Measurements from ENCODE around the gene ZSCAN9. TPM values are rescaled to one million over a fixed set of nuclear protein-coding genes. Genes with fewer than 3 reads are reported as not detected.

The ZSCAN9 gene
- total and polyA plus RNA-seq, 9 of the 15 experiments (the other 6 are each of a cell fraction or from before 2014, with no cell fraction given): 18.8 to 48.9 (median 28.7) TPM

DNA sequence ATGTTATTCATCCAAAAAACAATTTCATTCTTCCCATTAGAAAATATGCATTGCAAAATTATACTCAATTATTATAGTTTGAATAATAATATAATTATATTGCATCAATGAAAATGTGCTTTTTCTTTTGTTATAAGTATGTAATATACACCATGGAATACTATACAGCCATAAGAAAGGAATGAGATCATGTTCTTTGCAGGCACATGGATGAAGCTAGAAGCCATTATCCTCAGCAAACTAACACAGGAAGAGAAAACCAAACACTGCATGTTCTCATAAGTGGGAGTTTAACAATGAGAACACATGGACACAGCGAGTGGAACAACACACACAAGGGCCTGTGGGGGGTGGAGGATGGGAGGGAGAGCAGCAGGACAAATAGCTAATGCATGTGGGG lies 32.0 kb downstream of the ZSCAN9 start (continued):
- TF ChIP-seq, protein P1, sequence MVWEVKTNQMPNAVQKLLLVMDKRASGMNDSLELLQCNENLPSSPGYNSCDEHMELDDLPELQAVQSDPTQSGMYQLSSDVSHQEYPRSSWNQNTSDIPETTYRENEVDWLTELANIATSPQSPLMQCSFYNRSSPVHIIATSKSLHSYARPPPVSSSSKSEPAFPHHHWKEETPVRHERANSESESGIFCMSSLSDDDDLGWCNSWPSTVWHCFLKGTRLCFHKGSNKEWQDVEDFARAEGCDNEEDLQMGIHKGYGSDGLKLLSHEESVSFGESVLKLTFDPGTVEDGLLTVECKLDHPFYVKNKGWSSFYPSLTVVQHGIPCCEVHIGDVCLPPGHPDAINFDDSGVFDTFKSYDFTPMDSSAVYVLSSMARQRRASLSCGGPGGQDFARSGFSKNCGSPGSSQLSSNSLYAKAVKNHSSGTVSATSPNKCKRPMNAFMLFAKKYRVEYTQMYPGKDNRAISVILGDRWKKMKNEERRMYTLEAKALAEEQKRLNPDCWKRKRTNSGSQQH (CRISPR knock-in tag; IDR thresholded peaks at IDR 0.05): no peak

- in situ Hi-C loops (cut with MboI) (no loop called here), intact Hi-C loops (cut with micrococcal nuclease) (no loop called here)
- Histone ChIP-seq H3K4me1 (replicated peaks in 1 of 2; ENCODE audit: control insufficient read depth in 2 of 2, insufficient read depth in 2 of 2, low read length in 2 of 2) (peaks cover 1 to 4% of the 10 kb centered on the region in 2 experiments; a peak in 1 of 5 replicates), H3K79me2 (ENCODE audit: control insufficient read depth, insufficient read depth, low read length) (no peaks in the 10 kb centered on the region), H3K9me3 (replicated peaks; ENCODE audit: control insufficient read depth, insufficient read depth, low read depth, low read length) (no peaks in the 10 kb centered on the region), H3K9me1 (ENCODE audit: control insufficient read depth, insufficient read depth, low read length) (no peaks in the 10 kb centered on the region), H3K4me3 (no peak within 1 kb of the TSS), H3K9ac (ENCODE audit: insufficient read depth in 1 of 2, low read depth in 2 of 2, low read length in 2 of 2) (no peak within 1 kb of the TSS), H3K4me2 (ENCODE audit: insufficient read depth, low read length) (no peak within 1 kb of the TSS), H2AFZ (ENCODE audit: low read depth, low read length) (peak within 1 kb of the TSS; percentile 30; the same call in 1 of the 2 replicates), H3K27ac (ENCODE audit: extremely low read depth, low read depth, low read length) (no peak within 1 kb of the TSS), H3K27me3 (ENCODE audit: control insufficient read depth in 2 of 2, insufficient read depth in 2 of 2, low read length in 2 of 2) (no peaks in the 10 kb centered on the region), H4K20me1 (replicated peaks; ENCODE audit: control insufficient read depth, insufficient read depth, low read length) (no peaks in the 10 kb centered on the region), H3K36me3 (ENCODE audit: control insufficient read depth, insufficient read depth, low read length) (no peaks in the 10 kb centered on the region)
- WGBS (ENCODE audit: insufficient coverage, low coverage, missing lambda C conversion rate): 89% methylated on average over 57 of the region's 58 CpGs
- FAIRE-seq: no peak
- no peak for DNase-seq (ENCODE audit: extremely low read depth in 1 of 4, low spot score in 3 of 4)
- ATAC-seq: no peak
- CTCF ChIA-PET (ENCODE audit: low intra/inter-chr PET ratio): no interaction called here
- TF ChIP-seq, protein P2, sequence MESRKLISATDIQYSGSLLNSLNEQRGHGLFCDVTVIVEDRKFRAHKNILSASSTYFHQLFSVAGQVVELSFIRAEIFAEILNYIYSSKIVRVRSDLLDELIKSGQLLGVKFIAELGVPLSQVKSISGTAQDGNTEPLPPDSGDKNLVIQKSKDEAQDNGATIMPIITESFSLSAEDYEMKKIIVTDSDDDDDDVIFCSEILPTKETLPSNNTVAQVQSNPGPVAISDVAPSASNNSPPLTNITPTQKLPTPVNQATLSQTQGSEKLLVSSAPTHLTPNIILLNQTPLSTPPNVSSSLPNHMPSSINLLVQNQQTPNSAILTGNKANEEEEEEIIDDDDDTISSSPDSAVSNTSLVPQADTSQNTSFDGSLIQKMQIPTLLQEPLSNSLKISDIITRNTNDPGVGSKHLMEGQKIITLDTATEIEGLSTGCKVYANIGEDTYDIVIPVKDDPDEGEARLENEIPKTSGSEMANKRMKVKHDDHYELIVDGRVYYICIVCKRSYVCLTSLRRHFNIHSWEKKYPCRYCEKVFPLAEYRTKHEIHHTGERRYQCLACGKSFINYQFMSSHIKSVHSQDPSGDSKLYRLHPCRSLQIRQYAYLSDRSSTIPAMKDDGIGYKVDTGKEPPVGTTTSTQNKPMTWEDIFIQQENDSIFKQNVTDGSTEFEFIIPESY (CRISPR knock-in tag; IDR thresholded peaks at IDR 0.05): peak; percentile 93
- TF ChIP-seq FIP1L1 (IDR thresholded peaks at IDR 0.05; ENCODE audit: low read depth, low read length, poor library complexity, severe bottlenecking) (peak; percentile 30), JUND (IDR thresholded peaks at IDR 0.05; ENCODE audit: borderline replicate concordance, low read depth, low read length) (no peak), JUND (tag; IDR thresholded peaks at IDR 0.05; ENCODE audit: borderline replicate concordance, low read depth, low read length) (no peak), BRF1 (IDR thresholded peaks at IDR 0.05; ENCODE audit: borderline replicate concordance, extremely low read depth, insufficient read length) (no peak)
- POLR2A ChIA-PET: interaction anchor here (1.7 kb wide), 1 partner anchor 15 kb away, joined by 3 read pairs; no protein-coding TSS in a partner anchor
- no TSS peak for BruUV-seq (replicated peaks)
Measured at GRCh38 chr6:28258877-28259777, 34.1 kb downstream of the ZSCAN9 start, which contains the start of gene NKAPL. NKAPL (plus strand) TSS chr6:28259297; CDS start chr6:28259372, 75 bp downstream.

All from K562 (cell line).